Neural crest cell (in vitro differentiated cells): ENCODE data around the gene MICALL2. TPM values are rescaled to one million over a fixed set of nuclear protein-coding genes. Genes with fewer than 3 reads are reported as not detected.

Source experiments
- DNase-seq: peaks from one replicate; pipeline ENCODE4 v3.0.0; 2021; ENCODE audit warnings: low read depth, mixed read lengths, low spot score
- H3K27ac Mint-ChIP-seq: one replicate; pipeline ENCODE4 v1.8.0; 2021; ENCODE audit warnings: mild to moderate bottlenecking, mixed read lengths; ENCODE audit not compliant: unreplicated experiment
- H3K27me3 Mint-ChIP-seq: 2 replicates; pipeline ENCODE4 v1.8.0; 2021; ENCODE audit warnings: low read depth, mild to moderate bottlenecking, mixed read lengths
- H3K36me3 Mint-ChIP-seq: 2 replicates; pipeline ENCODE4 v1.8.0; 2021; ENCODE audit warnings: low read depth, mild to moderate bottlenecking, mixed read lengths
- H3K4me1 Mint-ChIP-seq: 2 replicates; pipeline ENCODE4 v1.8.0; 2021; ENCODE audit warnings: mixed read lengths
- H3K4me3 Mint-ChIP-seq: one replicate; pipeline ENCODE4 v1.8.0; 2021; ENCODE audit warnings: mild to moderate bottlenecking, mixed read lengths
- H3K9me3 Mint-ChIP-seq: 2 replicates; pipeline ENCODE4 v1.8.0; 2021; ENCODE audit warnings: mixed read lengths
- CTCF ChIP-seq: fragments of 200-600 bp; sonication (generic); conservative IDR thresholded peaks from 2 replicates; pipeline ENCODE4 v1.5.0; 2021; ENCODE audit warnings: antibody characterized with exemption, mild to moderate bottlenecking
- total RNA-seq: library from RNA; stranded (reverse); gene quantifications from 2 replicates; pipeline ENCODE4 v1.2.1, GENCODE V29; 2021

Gene MICALL2
- total RNA-seq, 1 donor from 2014 or later: 18.7 TPM

- no peak for TF ChIP-seq CTCF
- H3K36me3 Mint-ChIP-seq: no peaks in the 10 kb centered on the region
- no peak overlapping the region for H3K4me3 Mint-ChIP-seq
- H3K9me3 Mint-ChIP-seq: no peaks in the 10 kb centered on the region
- H3K4me1 Mint-ChIP-seq: peaks cover 15% of the 10 kb centered on the region
- H3K27ac Mint-ChIP-seq: no peak overlapping the region
- no peaks in the 10 kb centered on the region for H3K27me3 Mint-ChIP-seq
- DNase-seq: no peak
These were observed 39.4 kb upstream of the MICALL2 start for GRCh38 chr7:1498370-1499305.

DNA sequence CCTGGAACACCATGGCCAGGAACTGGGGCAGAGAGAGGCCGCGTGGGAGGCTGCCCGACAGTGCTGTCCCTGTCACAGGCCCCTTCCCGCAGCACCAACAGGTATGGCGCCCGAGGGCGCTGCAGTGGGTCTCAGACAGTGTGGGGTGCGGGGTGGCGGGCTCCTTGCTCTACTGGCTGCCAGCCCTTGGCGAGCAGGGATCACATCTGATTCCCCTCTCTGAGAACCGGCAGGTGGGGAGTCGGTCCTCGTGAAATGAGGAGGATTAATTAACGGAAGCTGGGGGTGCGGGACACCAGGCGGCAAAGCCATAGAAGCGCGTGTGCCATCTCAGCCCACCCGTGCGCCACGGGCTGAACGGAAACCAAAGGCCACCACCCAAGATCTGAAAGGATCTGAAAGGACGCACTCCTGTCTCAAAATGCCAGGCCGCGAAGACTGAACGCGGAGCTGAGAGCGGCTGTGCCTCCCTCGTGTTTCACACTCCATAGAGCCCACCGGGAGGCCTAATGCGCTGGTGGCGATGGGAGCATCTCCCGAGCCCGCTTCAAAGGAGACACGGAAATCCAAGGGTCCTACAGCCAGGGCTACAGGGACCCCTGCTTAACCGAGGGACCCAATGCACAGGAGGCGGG is 38.1 kb upstream of the MICALL2 start:
- no peak overlapping the region for H3K27ac Mint-ChIP-seq
- H3K27me3 Mint-ChIP-seq: no peaks in the 10 kb centered on the region
- no peak for DNase-seq
- peaks cover under 1% of the 10 kb centered on the region for H3K36me3 Mint-ChIP-seq
- H3K4me3 Mint-ChIP-seq: no peak overlapping the region
- no peaks in the 10 kb centered on the region for H3K9me3 Mint-ChIP-seq
- no peak for TF ChIP-seq CTCF
- peaks cover 5% of the 10 kb centered on the region for H3K4me1 Mint-ChIP-seq

DNA sequence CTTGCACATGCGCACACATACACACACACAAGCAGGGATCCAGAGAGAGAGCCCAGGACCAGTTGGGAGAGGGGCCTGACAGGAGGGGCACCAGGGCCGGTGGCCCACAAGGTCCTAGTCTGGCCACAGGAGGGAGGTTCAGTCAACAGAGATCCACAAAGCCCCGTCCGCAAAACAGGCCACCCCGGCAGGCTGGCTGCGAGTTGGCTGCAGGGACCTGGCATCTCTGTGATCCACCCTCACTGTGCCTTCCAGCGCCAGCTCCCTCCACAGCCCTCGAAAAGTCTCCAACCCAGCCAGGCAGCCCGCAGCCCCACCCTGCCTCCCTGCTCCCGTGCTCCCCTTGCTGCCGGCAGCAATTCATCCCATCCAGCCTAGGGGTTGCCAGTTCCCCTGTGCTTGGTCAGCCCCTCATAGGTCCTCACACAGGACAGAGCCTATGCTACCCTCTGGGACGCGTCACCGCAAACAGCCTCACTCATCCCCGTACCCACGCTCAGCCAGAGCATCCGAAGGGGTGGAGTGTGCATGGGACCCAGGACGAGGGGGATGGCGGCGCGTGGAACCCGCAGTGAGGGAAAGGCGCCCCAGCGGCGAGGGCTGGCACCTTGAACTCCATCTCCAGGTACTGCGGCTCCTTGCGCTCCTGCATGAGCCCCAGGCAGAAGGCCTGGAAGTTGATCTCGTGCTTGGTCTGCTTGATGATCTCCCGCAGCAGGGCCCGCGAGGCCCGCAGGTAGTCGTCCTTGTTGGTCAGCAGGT is 37.4 kb upstream of the MICALL2 start:
- Mint-ChIP-seq H3K27ac (no peak overlapping the region), H3K27me3 (no peaks in the 10 kb centered on the region), H3K4me3 (no peak overlapping the region), H3K36me3 (peaks cover 2% of the 10 kb centered on the region), H3K9me3 (no peaks in the 10 kb centered on the region), H3K4me1 (no peaks in the 10 kb centered on the region)
- no peak for DNase-seq
- TF ChIP-seq CTCF: no peak

DNA sequence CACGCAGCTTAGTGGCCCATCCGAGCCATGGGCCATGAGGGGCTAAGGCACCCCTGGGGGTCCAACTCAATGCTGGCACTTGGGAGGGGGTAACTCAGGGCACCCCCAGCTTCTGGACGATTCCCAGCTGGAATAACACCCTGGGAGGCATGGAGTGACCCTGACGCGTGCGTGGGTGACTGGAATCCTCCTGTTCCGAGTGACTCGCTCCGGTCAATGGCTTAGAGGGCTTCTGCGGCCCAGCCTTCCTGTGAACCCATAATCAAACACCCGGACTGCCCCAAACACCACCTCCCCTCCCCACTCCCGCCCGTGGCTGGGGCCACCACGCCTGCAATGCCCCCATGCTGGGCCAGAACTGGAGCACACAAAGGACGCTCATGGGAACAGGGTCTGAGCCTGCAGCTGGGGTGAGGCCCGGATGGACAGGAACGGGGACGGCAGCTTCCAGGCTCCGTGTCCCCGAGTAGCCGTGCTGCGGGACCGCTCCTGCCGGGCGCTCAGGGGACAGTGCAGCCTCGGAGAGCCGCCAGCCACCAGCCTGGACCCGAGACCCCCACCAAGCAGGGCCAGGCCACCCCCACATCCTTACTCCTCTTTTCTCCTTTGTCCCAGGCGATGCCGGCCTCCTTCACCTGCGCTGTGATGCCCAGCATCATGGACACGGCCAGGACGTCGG is 36.4 kb upstream of the MICALL2 start:
- Mint-ChIP-seq H3K4me1 (no peaks in the 10 kb centered on the region), H3K9me3 (no peaks in the 10 kb centered on the region), H3K36me3 (peaks cover 4% of the 10 kb centered on the region), H3K27me3 (no peaks in the 10 kb centered on the region), H3K4me3 (no peak overlapping the region), H3K27ac (no peak overlapping the region)
- TF ChIP-seq CTCF: no peak
- no peak for DNase-seq
